Mammary epithelial cell (primary cell): ENCODE results near the gene FSTL1.

Experiments used
- CTCF ChIP-seq, 2 donors: IDR thresholded peaks in 1 of 2; conservative IDR thresholded peaks in 1 of 2; 2 replicates each; pipeline ENCODE4 v1.5.1; 2011 to 2012; ENCODE audit warnings: inconsistent platforms in 2 of 2, low read length in 2 of 2, mild to moderate bottlenecking in 2 of 2, control low read depth in 1 of 2, low read depth in 1 of 2; ENCODE audit not compliant: insufficient read depth in 1 of 2; ENCODE audit errors: extremely low read depth in 1 of 2
- EZH2 ChIP-seq: IDR thresholded peaks from 2 replicates; pipeline ENCODE4 v1.6.1; 2012; ENCODE audit warnings: low read length, inconsistent platforms, borderline replicate concordance

GRCh38 chr3:120477781-120478180, 27.0 kb upstream of the FSTL1 start:
- TF ChIP-seq CTCF (conservative IDR thresholded peaks at IDR 0.05 in 1 of 2, IDR thresholded peaks at IDR 0.05 in 1 of 2; ENCODE audit: extremely low read depth in 1 of 2, insufficient read depth in 1 of 2, low read depth in 1 of 2, low read length in 2 of 2) = no peak
- no peak for TF ChIP-seq EZH2
